PC-3 (cell line): ENCODE measurements around the gene CCDC122. TPM values are rescaled to one million over a fixed set of nuclear protein-coding genes. Genes with fewer than 3 reads are reported as not detected.
A peak's percentile ranks its signal among the peaks of the same experiment; 100 is the strongest.

ENCODE experiments used
- ATAC-seq: fragments of 200-7000 bp; cut with Tn5 transposase; 2 replicates; pipeline ENCODE4 v1.9.1; 2020; ENCODE audit warnings: mild to moderate bottlenecking, moderate library complexity
- BruUV-seq: library from RNA; stranded (reverse); fragments of 400-500 nt; replicated peaks from 2 replicates; lab custom pipeline; 2021; lab: Mats Ljungman, UMichigan
- CTCF ChIA-PET: fragments of 300-600 bp; sonication (Branson Sonifier 250); formaldehyde crosslinking; loops from one replicate; lab custom pipeline; 2022; ENCODE audit warnings: antibody characterized with exemption; lab: Charles Lee
- POLR2A ChIA-PET: fragments of 300-600 bp; sonication (Branson Sonifier 250); formaldehyde crosslinking; loops from one replicate; lab custom pipeline; 2022; ENCODE audit warnings: antibody characterized with exemption; ENCODE audit not compliant: unreplicated experiment; lab: Charles Lee
- DNase-seq: peaks from one replicate; pipeline ENCODE4 v3.0.0-alpha.2; 2015
- H2AFZ ChIP-seq: fragments of 300-600 bp; sonication (generic); 2 replicates; pipeline ENCODE4 v1.6.0; 2016; ENCODE audit warnings: antibody characterized with exemption, low read length
- H3F3A ChIP-seq: fragments of 300-600 bp; sonication (generic); one replicate; pipeline ENCODE4 v1.6.0; 2017; ENCODE audit warnings: antibody characterized with exemption, low read length, control low read depth, mild to moderate bottlenecking; ENCODE audit not compliant: unreplicated experiment
- H3K27ac ChIP-seq: fragments of 300-600 bp; sonication (generic); 2 replicates; pipeline ENCODE4 v1.5.1; 2016; ENCODE audit warnings: mild to moderate bottlenecking, low read length
- H3K27me3 ChIP-seq: fragments of 300-600 bp; sonication (generic); 2 replicates; pipeline ENCODE4 v1.6.1; 2016; ENCODE audit warnings: low read length, mixed read lengths
- H3K36me3 ChIP-seq: fragments of 300-600 bp; sonication (generic); 2 replicates; pipeline ENCODE4 v1.6.1; 2016; ENCODE audit warnings: low read depth, mixed run types, low read length, mixed read lengths
- H3K4me1 ChIP-seq: fragments of 300-600 bp; sonication (generic); 2 replicates; pipeline ENCODE4 v1.5.1; 2016; ENCODE audit warnings: low read length; ENCODE audit not compliant: insufficient read depth
- H3K4me2 ChIP-seq: fragments of 300-600 bp; sonication (generic); 2 replicates; pipeline ENCODE4 v1.6.0; 2016; ENCODE audit warnings: low read length
- H3K4me3 ChIP-seq: fragments of 300-600 bp; sonication (generic); 2 replicates; pipeline ENCODE4 v1.5.1; 2016; ENCODE audit warnings: mild to moderate bottlenecking, low read length, mixed read lengths
- H3K79me2 ChIP-seq: fragments of 300-600 bp; sonication (generic); 2 replicates; pipeline ENCODE4 v1.6.1; 2017; ENCODE audit warnings: low read length, mixed read lengths
- H3K9ac ChIP-seq: fragments of 300-600 bp; sonication (generic); 2 replicates; pipeline ENCODE4 v1.6.0; 2016; ENCODE audit warnings: mild to moderate bottlenecking, low read length
- H3K9me2 ChIP-seq: fragments of 300-600 bp; sonication (generic); replicated peaks from 2 replicates; pipeline ENCODE4 v1.6.1; 2016; ENCODE audit warnings: mixed run types, low read length, mixed read lengths
- H3K9me3 ChIP-seq: fragments of 300-600 bp; sonication (generic); 2 replicates; pipeline ENCODE4 v1.6.1; 2016; ENCODE audit warnings: low read length, mixed read lengths
- H4K20me1 ChIP-seq: fragments of 300-600 bp; sonication (generic); 2 replicates; pipeline ENCODE4 v1.6.1; 2016; ENCODE audit warnings: low read length, mixed read lengths
- EZH2 ChIP-seq: fragments of 300-600 bp; sonication (generic); IDR thresholded peaks from one replicate; pipeline ENCODE4 v1.6.1; 2017; ENCODE audit warnings: antibody characterized with exemption, mild to moderate bottlenecking, low read length; ENCODE audit not compliant: unreplicated experiment
- EZH2phosphoT487 ChIP-seq: fragments of 300-600 bp; sonication (generic); IDR thresholded peaks from 2 replicates; pipeline ENCODE4 v1.6.1; 2018; ENCODE audit warnings: mild to moderate bottlenecking, antibody characterized with exemption, low read length, borderline replicate concordance
- intact Hi-C: fragments of 100-400 bp; cut with micrococcal nuclease; formaldehyde crosslinking; loops from 2 replicates; pipeline ENCODE4 v1.9.0; 2023
- total RNA-seq: library from RNA; depleted of rRNA; stranded (reverse); fragments of >200 nt; gene quantifications from 2 replicates; pipeline ENCODE4 v1.2.3, GENCODE V29; 2014
- TF ChIP-seq, protein P1 (sequence below): fragments of 300-600 bp; sonication (generic); conservative IDR thresholded peaks from 2 replicates; pipeline ENCODE4 v1.5.1; 2017; ENCODE audit warnings: antibody characterized with exemption, low read depth, mild to moderate bottlenecking, low read length

Gene CCDC122
- total RNA-seq, 1 experiment from 2014 or later = 4.6 TPM

DNA sequence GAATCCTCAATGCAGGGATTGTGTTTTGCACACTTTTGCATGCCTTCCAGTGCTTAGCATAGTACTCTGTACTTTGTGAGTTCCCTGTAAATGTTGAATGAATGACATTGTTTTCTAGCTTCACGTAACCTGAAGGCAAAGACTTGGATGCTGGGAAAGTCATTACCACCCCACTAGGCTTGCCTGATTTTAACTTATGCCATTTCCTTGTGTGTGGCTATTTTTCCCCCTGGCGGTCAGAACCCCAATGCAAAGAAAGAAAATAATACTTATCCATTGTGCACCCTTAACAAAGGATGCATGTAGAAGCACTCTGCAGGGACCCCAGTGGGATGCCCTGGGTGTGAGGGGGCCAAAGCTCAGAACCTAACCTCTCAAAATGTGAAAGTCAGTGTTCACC, 91.5 kb downstream of the CCDC122 start:
- intact Hi-C loops = loop anchor here (5.0 to 10.0 kb wide), 3 partner anchors 103 to 486 kb away; no protein-coding TSS in a partner anchor
- Histone ChIP-seq H3K79me2 (no peaks in the 10 kb centered on the region), H3K27me3 (no peaks in the 10 kb centered on the region), H3K4me3 (peak overlapping the region; percentile 79), H4K20me1 (no peaks in the 10 kb centered on the region), H3K9me3 (no peaks in the 10 kb centered on the region), H2AFZ (peak overlapping the region; percentile 92; the same call in 1 of the 2 replicates), H3K4me2 (peak overlapping the region; percentile 95), H3F3A (no peaks in the 10 kb centered on the region), H3K9me2 (no peaks in the 10 kb centered on the region), H3K4me1 (peaks cover 7% of the 10 kb centered on the region; the same call in 1 of the 2 replicates), H3K9ac (peak overlapping the region; percentile 76; the same call in 1 of the 2 replicates), H3K27ac (no peak overlapping the region), H3K36me3 (no peaks in the 10 kb centered on the region)
- BruUV-seq = no TSS peak
- TF ChIP-seq, protein P1, sequence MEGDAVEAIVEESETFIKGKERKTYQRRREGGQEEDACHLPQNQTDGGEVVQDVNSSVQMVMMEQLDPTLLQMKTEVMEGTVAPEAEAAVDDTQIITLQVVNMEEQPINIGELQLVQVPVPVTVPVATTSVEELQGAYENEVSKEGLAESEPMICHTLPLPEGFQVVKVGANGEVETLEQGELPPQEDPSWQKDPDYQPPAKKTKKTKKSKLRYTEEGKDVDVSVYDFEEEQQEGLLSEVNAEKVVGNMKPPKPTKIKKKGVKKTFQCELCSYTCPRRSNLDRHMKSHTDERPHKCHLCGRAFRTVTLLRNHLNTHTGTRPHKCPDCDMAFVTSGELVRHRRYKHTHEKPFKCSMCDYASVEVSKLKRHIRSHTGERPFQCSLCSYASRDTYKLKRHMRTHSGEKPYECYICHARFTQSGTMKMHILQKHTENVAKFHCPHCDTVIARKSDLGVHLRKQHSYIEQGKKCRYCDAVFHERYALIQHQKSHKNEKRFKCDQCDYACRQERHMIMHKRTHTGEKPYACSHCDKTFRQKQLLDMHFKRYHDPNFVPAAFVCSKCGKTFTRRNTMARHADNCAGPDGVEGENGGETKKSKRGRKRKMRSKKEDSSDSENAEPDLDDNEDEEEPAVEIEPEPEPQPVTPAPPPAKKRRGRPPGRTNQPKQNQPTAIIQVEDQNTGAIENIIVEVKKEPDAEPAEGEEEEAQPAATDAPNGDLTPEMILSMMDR = peak; percentile 67
- no peak for TF ChIP-seq EZH2phosphoT487
- POLR2A ChIA-PET = interaction anchor here (0.6 kb wide), 1 partner anchor 504 kb away, joined by 4 read pairs; no protein-coding TSS in a partner anchor
- peak; percentile 14 for ATAC-seq
- peak; percentile 63 for DNase-seq
- CTCF ChIA-PET = interaction anchor here (0.5 to 0.7 kb wide), 3 partner anchors 9 to 1024 kb away, joined by 5 to 7 read pairs (median 6); no protein-coding TSS in a partner anchor

- no peak overlapping the region for H3K27ac ChIP-seq
- no peak for TF ChIP-seq EZH2
- TF ChIP-seq, protein P1 = no peak
- TF ChIP-seq EZH2phosphoT487 = no peak
- BruUV-seq = no TSS peak
- H3K4me3 ChIP-seq = peak overlapping the region; percentile 79
- H3K36me3 ChIP-seq = no peaks in the 10 kb centered on the region
- no peaks in the 10 kb centered on the region for H3K9me2 ChIP-seq
- peak; percentile 9 for DNase-seq
- H3K79me2 ChIP-seq = no peaks in the 10 kb centered on the region
- no peaks in the 10 kb centered on the region for H3F3A ChIP-seq
- ChIA-PET CTCF (interaction anchor here (0.5 kb wide), 1 partner anchor 8 kb away, joined by 7 read pairs; no protein-coding TSS in a partner anchor), POLR2A (interaction anchor here (0.6 kb wide), 1 partner anchor 503 kb away, joined by 4 read pairs; no protein-coding TSS in a partner anchor)
- peak overlapping the region; percentile 76 for H3K9ac ChIP-seq
- H3K4me1 ChIP-seq = peaks cover 7% of the 10 kb centered on the region; the same call in 1 of the 2 replicates
- no peaks in the 10 kb centered on the region for H3K27me3 ChIP-seq
- no peaks in the 10 kb centered on the region for H3K9me3 ChIP-seq
- intact Hi-C loops = loop anchor here (5.0 to 10.0 kb wide), 3 partner anchors 103 to 485 kb away; no protein-coding TSS in a partner anchor
- H3K4me2 ChIP-seq = peak overlapping the region; percentile 95
- H4K20me1 ChIP-seq = no peaks in the 10 kb centered on the region
- no peak for ATAC-seq
- H2AFZ ChIP-seq = peak overlapping the region; percentile 92
Observed at GRCh38 chr13:43787518-43787891, 92.0 kb downstream of the CCDC122 start.
